ENCODE measurements around the gene KAT2A.

DNA sequence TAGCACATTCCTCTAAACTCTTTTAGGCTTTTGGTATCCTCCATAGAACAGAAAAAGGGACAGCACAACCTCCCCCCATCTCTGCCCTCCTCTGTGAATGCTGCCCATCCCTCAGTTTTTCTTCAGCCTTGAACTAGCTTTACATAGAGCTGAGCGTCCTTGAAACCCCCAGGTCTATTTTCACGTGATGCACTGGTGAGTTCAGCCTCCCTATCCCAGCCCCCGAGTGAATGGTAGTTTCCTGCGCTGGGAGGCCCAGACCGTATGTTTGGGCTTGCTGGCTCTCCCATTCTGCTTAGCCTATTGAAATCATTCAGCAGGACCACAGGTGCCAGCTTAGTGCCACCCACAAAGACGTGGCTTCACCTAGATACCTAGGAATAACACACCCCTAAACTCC lies 45.4 kb downstream of the KAT2A start:
- TF ChIP-seq ZFP3 (CRISPR knock-in tag; IDR thresholded peaks at IDR 0.05): no peak
- TF ChIP-seq ZNF70 (CRISPR knock-in tag; IDR thresholded peaks at IDR 0.05): no peak
- no peak for TF ChIP-seq CSDC2 (CRISPR knock-in tag; IDR thresholded peaks at IDR 0.05)
- no peak for TF ChIP-seq ZC3H10 (CRISPR knock-in tag; IDR thresholded peaks at IDR 0.05)
- no peak for TF ChIP-seq GLIS3 (CRISPR knock-in tag; IDR thresholded peaks at IDR 0.05)
- TF ChIP-seq PATZ1 (CRISPR knock-in tag; IDR thresholded peaks at IDR 0.05; ENCODE audit: borderline replicate concordance): no peak
- no peak for TF ChIP-seq TOX (CRISPR knock-in tag; IDR thresholded peaks at IDR 0.05; ENCODE audit: borderline replicate concordance)
- TF ChIP-seq ARNTL (CRISPR knock-in tag; IDR thresholded peaks at IDR 0.05; ENCODE audit: borderline replicate concordance, low read depth): no peak
- no peak for TF ChIP-seq CSRNP3 (CRISPR knock-in tag; IDR thresholded peaks at IDR 0.05)
- TF ChIP-seq BACH2 (CRISPR knock-in tag; IDR thresholded peaks at IDR 0.05; ENCODE audit: borderline replicate concordance): no peak
